Measurements from ENCODE around the gene ARMC7.
A peak's percentile ranks its signal among the peaks of the same experiment; 100 is the strongest.
"Not testable (repeated sequence)": the region's sequence is repeated elsewhere in the genome, so short reads cannot be mapped to it uniquely, and the experiment has no call there.

Gene ARMC7

GRCh38 chr17:75130059-75130631 is 20.4 kb downstream of the ARMC7 start:
- no peak for DNase-seq

GRCh38 chr17:75130632-75131277 is 21.0 kb downstream of the ARMC7 start:
- peak; percentile 49 for DNase-seq

- DNase-seq, result peak; percentile 54
Observed at GRCh38 chr17:75131278-75132017, 21.7 kb downstream of the ARMC7 start, which contains the start of gene NT5C. Gene NT5C, minus strand, starts transcription at chr17:75131742. Its CDS starts 35 bp downstream, at chr17:75131707.

GRCh38 chr17:75132018-75133000 is 22.5 kb downstream of the ARMC7 start:
- DNase-seq, result not testable (repeated sequence)

- no peak for DNase-seq
Observed at GRCh38 chr17:75133001-75133400, 23.2 kb downstream of the ARMC7 start.

- DNase-seq, result not testable (repeated sequence)
Observed at GRCh38 chr17:75133607-75134347, 24.0 kb downstream of the ARMC7 start.

- no peak for DNase-seq
Observed at GRCh38 chr17:75135452-75135851, 25.7 kb downstream of the ARMC7 start.

- no peak for DNase-seq
Observed at GRCh38 chr17:75135946-75136345, 26.2 kb downstream of the ARMC7 start.

- DNase-seq, result not testable (repeated sequence)
Observed at GRCh38 chr17:75137762-75138161, 28.0 kb downstream of the ARMC7 start.

GRCh38 chr17:75138519-75138918 is 28.8 kb downstream of the ARMC7 start:
- DNase-seq, result no peak

GRCh38 chr17:75142236-75142971 is 32.6 kb downstream of the ARMC7 start:
- DNase-seq, result no peak

GRCh38 chr17:75144816-75145512 is 35.2 kb downstream of the ARMC7 start:
- no peak for DNase-seq

- DNase-seq, result no peak
Observed at GRCh38 chr17:75146592-75146991, 36.8 kb downstream of the ARMC7 start.

GRCh38 chr17:75147878-75148546 is 38.2 kb downstream of the ARMC7 start:
- DNase-seq, result no peak

- peak; percentile 12 for DNase-seq
Observed at GRCh38 chr17:75151930-75152329, 42.2 kb downstream of the ARMC7 start.

GRCh38 chr17:75152523-75152921 is 42.8 kb downstream of the ARMC7 start:
- no peak for DNase-seq

GRCh38 chr17:75152922-75153779 is 43.4 kb downstream of the ARMC7 start:
- DNase-seq, result peak; percentile 23

GRCh38 chr17:75153780-75154194 is 44.0 kb downstream of the ARMC7 start:
- no peak for DNase-seq

Data from CD4-positive, alpha-beta T cell treated with Interleukin-4 for 4 hours (primary cell).